NCI-H345 treated with DMSO at 0.1 percent for 48 hours (cell line): ENCODE data around the gene GGT5.
"Not testable (repeated sequence)": the region's sequence is repeated elsewhere in the genome, so short reads cannot be mapped to it uniquely, and the experiment has no call there.

ENCODE experiments used
- DNase-seq: peaks from one replicate; lab custom pipeline; 2025; ENCODE audit not compliant: unreplicated experiment; lab: John Stamatoyannopoulos, UW

Gene GGT5

GRCh38 chr22:24185001-24185500, 59.8 kb downstream of the GGT5 start:
- DNase-seq, result no peak

- no peak for DNase-seq
Measured at GRCh38 chr22:24184057-24184798, 60.7 kb downstream of the GGT5 start.

- DNase-seq, result no peak
Measured at GRCh38 chr22:24183321-24184031, 61.4 kb downstream of the GGT5 start.

GRCh38 chr22:24182900-24183246, 62.0 kb downstream of the GGT5 start:
- not testable (repeated sequence) for DNase-seq

- DNase-seq, result no peak
Measured at GRCh38 chr22:24181996-24182899, 62.6 kb downstream of the GGT5 start.

GRCh38 chr22:24181088-24181995, 63.5 kb downstream of the GGT5 start, which contains the start of gene SUSD2:
TSS of gene SUSD2 (plus strand) at chr22:24181487. CDS start at chr22:24181520, 33 bp downstream.
- DNase-seq, result no peak

GRCh38 chr22:24180316-24181087, 64.4 kb downstream of the GGT5 start:
- no peak for DNase-seq

GRCh38 chr22:24179478-24180210, 65.2 kb downstream of the GGT5 start:
- DNase-seq, result no peak

GRCh38 chr22:24178502-24179440, 66.1 kb downstream of the GGT5 start:
- no peak for DNase-seq

GRCh38 chr22:24178021-24178431, 66.9 kb downstream of the GGT5 start:
- no peak for DNase-seq

GRCh38 chr22:24177456-24177855, 67.4 kb downstream of the GGT5 start:
- no peak for DNase-seq

- DNase-seq, result no peak
Measured at GRCh38 chr22:24177045-24177444, 67.8 kb downstream of the GGT5 start.

- no peak for DNase-seq
Measured at GRCh38 chr22:24176630-24177029, 68.3 kb downstream of the GGT5 start.

- DNase-seq, result no peak
Measured at GRCh38 chr22:24176040-24176439, 68.8 kb downstream of the GGT5 start.

- no peak for DNase-seq
Measured at GRCh38 chr22:24175160-24175808, 69.6 kb downstream of the GGT5 start.

- no peak for DNase-seq
Measured at GRCh38 chr22:24171822-24172221, 73.1 kb downstream of the GGT5 start.

- DNase-seq, result no peak
Measured at GRCh38 chr22:24170632-24171031, 74.2 kb downstream of the GGT5 start.
